H9 (cell line): ENCODE results near the gene ZNF260. TPM values are rescaled to one million over a fixed set of nuclear protein-coding genes. Genes with fewer than 3 reads are reported as not detected.

ENCODE experiments used
- DNase-seq: peaks from one replicate; pipeline ENCODE4 v3.0.0-alpha.2; 2017
- H2AFZ ChIP-seq: one replicate; pipeline ENCODE4 v1.6.1; 2013; ENCODE audit warnings: mild to moderate bottlenecking, low read length, control low read depth, moderate library complexity
- H2AK5ac ChIP-seq: 2 replicates; pipeline ENCODE4 v1.6.1; 2013; ENCODE audit warnings: low read length, control low read depth, mixed read lengths; ENCODE audit not compliant: insufficient read length
- H2BK120ac ChIP-seq: one replicate; pipeline ENCODE4 v1.6.1; 2013; ENCODE audit warnings: low read depth, mild to moderate bottlenecking, low read length, control low read depth, inconsistent platforms; ENCODE audit not compliant: poor library complexity, severe bottlenecking
- H2BK12ac ChIP-seq: 2 replicates; pipeline ENCODE4 v1.6.1; 2013; ENCODE audit warnings: low read length, control low read depth, mixed read lengths, low read depth; ENCODE audit not compliant: insufficient read length
- H2BK15ac ChIP-seq: 2 replicates; pipeline ENCODE4 v1.6.1; 2013; ENCODE audit warnings: low read depth, low read length, control low read depth
- H2BK20ac ChIP-seq: one replicate; pipeline ENCODE4 v1.6.1; 2013; ENCODE audit warnings: low read depth, mild to moderate bottlenecking, low read length, control low read depth, inconsistent platforms; ENCODE audit not compliant: poor library complexity, severe bottlenecking
- H2BK5ac ChIP-seq: 2 replicates; pipeline ENCODE4 v1.6.1; 2013; ENCODE audit warnings: low read length, control low read depth, mixed read lengths; ENCODE audit not compliant: insufficient read length
- H3K14ac ChIP-seq: 2 replicates; pipeline ENCODE4 v1.6.1; 2013; ENCODE audit warnings: low read length, control low read depth; ENCODE audit not compliant: insufficient read depth
- H3K18ac ChIP-seq: 2 replicates; pipeline ENCODE4 v1.6.1; 2013; ENCODE audit warnings: low read depth, mild to moderate bottlenecking, mixed read lengths, low read length, control low read depth; ENCODE audit not compliant: insufficient read length
- H3K23ac ChIP-seq: 2 replicates; pipeline ENCODE4 v1.6.1; 2013; ENCODE audit warnings: low read length, control low read depth, mixed read lengths, low read depth; ENCODE audit not compliant: insufficient read length
- H3K23me2 ChIP-seq: 2 replicates; pipeline ENCODE4 v1.6.1; 2013; ENCODE audit warnings: low read depth, mild to moderate bottlenecking, mixed read lengths, low read length, control low read depth; ENCODE audit not compliant: insufficient read length, poor library complexity, severe bottlenecking
- H3K27ac ChIP-seq: 2 replicates; pipeline ENCODE4 v1.5.1; 2013; ENCODE audit warnings: low read length, control low read depth, mixed read lengths, low read depth; ENCODE audit not compliant: insufficient read length
- H3K27me3 ChIP-seq: 2 replicates; pipeline ENCODE4 v1.6.1; 2013; ENCODE audit warnings: low read length, control low read depth, inconsistent platforms; ENCODE audit not compliant: insufficient read depth
- H3K4ac ChIP-seq: 2 replicates; pipeline ENCODE4 v1.6.1; 2013; ENCODE audit warnings: low read depth, mild to moderate bottlenecking, control low read depth, inconsistent platforms, low read length, moderate library complexity
- H3K4me1 ChIP-seq: 2 replicates; pipeline ENCODE4 v1.6.1; 2013; ENCODE audit warnings: low read length, control low read depth, inconsistent platforms; ENCODE audit not compliant: insufficient read depth
- H3K4me2 ChIP-seq: 2 replicates; pipeline ENCODE4 v1.6.1; 2013; ENCODE audit warnings: low read length, control low read depth, mixed read lengths; ENCODE audit not compliant: insufficient read length, insufficient read depth
- H3K56ac ChIP-seq: 2 replicates; pipeline ENCODE4 v1.6.1; 2013; ENCODE audit warnings: low read depth, mild to moderate bottlenecking, mixed read lengths, low read length, control low read depth; ENCODE audit not compliant: insufficient read length
- H3K79me1 ChIP-seq: 2 replicates; pipeline ENCODE4 v1.6.1; 2013; ENCODE audit warnings: low read depth, mild to moderate bottlenecking, moderate library complexity, low read length, control low read depth, inconsistent platforms; ENCODE audit not compliant: insufficient read depth, poor library complexity, severe bottlenecking
- H3K79me2 ChIP-seq: 2 replicates; pipeline ENCODE4 v1.6.1; 2013; ENCODE audit warnings: low read length, control low read depth, inconsistent platforms; ENCODE audit not compliant: insufficient read depth
- H3K9ac ChIP-seq: 2 replicates; pipeline ENCODE4 v1.6.1; 2013; ENCODE audit warnings: low read length, control low read depth, mixed read lengths; ENCODE audit not compliant: insufficient read length; ENCODE audit errors: extremely low read depth
- H3K9me3 ChIP-seq: one replicate; pipeline ENCODE4 v1.6.1; 2013; ENCODE audit warnings: low read depth, low read length, inconsistent platforms; ENCODE audit not compliant: control insufficient read depth
- H3T11ph ChIP-seq: one replicate; pipeline ENCODE4 v1.6.1; 2013; ENCODE audit warnings: mild to moderate bottlenecking, low read length, control low read depth, inconsistent platforms
- H4K20me1 ChIP-seq: one replicate; pipeline ENCODE4 v1.6.1; 2013; ENCODE audit not compliant: control insufficient read depth, insufficient read length, insufficient read depth
- H4K5ac ChIP-seq: 2 replicates; pipeline ENCODE4 v1.6.1; 2013; ENCODE audit warnings: low read depth, mild to moderate bottlenecking, mixed read lengths, low read length, control low read depth; ENCODE audit not compliant: insufficient read length
- H4K8ac ChIP-seq: replicated peaks from 2 replicates; pipeline ENCODE4 v1.6.1; 2013; ENCODE audit warnings: low read length, control low read depth, mixed read lengths, low read depth; ENCODE audit not compliant: insufficient read length
- H4K91ac ChIP-seq: 2 replicates; pipeline ENCODE4 v1.6.1; 2013; ENCODE audit warnings: low read depth, mild to moderate bottlenecking, moderate library complexity, mixed read lengths, low read length, control low read depth; ENCODE audit not compliant: insufficient read length
- H3K27ac Mint-ChIP-seq, 3 experiments: 2 replicates in 2 of 3; 3 replicates in 1 of 3; pipeline ENCODE4 v1.8.0; 2020 to 2021; ENCODE audit warnings: mixed read lengths in 3 of 3, mild to moderate bottlenecking in 1 of 3, moderate library complexity in 1 of 3
- H3K27me3 Mint-ChIP-seq: 2 replicates; pipeline ENCODE4 v1.8.0; 2021; ENCODE audit warnings: low read depth, mild to moderate bottlenecking, moderate library complexity, mixed read lengths
- H3K36me3 Mint-ChIP-seq, 3 experiments: 2 replicates in 2 of 3; 3 replicates in 1 of 3; pipeline ENCODE4 v1.8.0; 2020 to 2021; ENCODE audit warnings: low read depth in 3 of 3, mixed read lengths in 3 of 3; ENCODE audit not compliant: insufficient read depth in 1 of 3
- H3K4me1 Mint-ChIP-seq, 2 experiments: 2 replicates each; pipeline ENCODE4 v1.8.0; 2020; ENCODE audit warnings: mixed read lengths in 2 of 2
- H3K4me3 Mint-ChIP-seq, 2 experiments: 2 replicates in 1 of 2; 3 replicates in 1 of 2; pipeline ENCODE4 v1.8.0; 2020 to 2021; ENCODE audit warnings: mild to moderate bottlenecking in 2 of 2, mixed read lengths in 2 of 2, moderate library complexity in 1 of 2
- H3K9me3 Mint-ChIP-seq, 2 experiments: 2 replicates in 1 of 2; 3 replicates in 1 of 2; pipeline ENCODE4 v1.8.0; 2020; ENCODE audit warnings: mild to moderate bottlenecking in 2 of 2, mixed read lengths in 2 of 2, moderate library complexity in 1 of 2
- WGBS: extraction: QIAGEN DNeasy Blood & Tissue Kit; methylation state at CpG from one replicate; pipeline ENCODE4 v1.1.7; 2013; ENCODE audit warnings: missing lambda C conversion rate, low lambda C conversion rate, mixed read lengths; ENCODE audit not compliant: insufficient read length; ENCODE audit errors: extremely low coverage; 5-methylcytosine and 5-hydroxymethylcytosine counted together
- total RNA-seq: library from RNA; stranded (reverse); gene quantifications from 2 replicates; pipeline ENCODE4 v1.2.1, GENCODE V29; 2021
- TF ChIP-seq, protein P1 (sequence below): fragments of 200-600 bp; sonication (generic); conservative IDR thresholded peaks from 3 replicates; pipeline ENCODE4 v1.8.0; 2021; ENCODE audit warnings: antibody characterized with exemption, mild to moderate bottlenecking

ZNF260 gene
- total RNA-seq, 1 experiment from 2014 or later: 22.5 TPM

DNA sequence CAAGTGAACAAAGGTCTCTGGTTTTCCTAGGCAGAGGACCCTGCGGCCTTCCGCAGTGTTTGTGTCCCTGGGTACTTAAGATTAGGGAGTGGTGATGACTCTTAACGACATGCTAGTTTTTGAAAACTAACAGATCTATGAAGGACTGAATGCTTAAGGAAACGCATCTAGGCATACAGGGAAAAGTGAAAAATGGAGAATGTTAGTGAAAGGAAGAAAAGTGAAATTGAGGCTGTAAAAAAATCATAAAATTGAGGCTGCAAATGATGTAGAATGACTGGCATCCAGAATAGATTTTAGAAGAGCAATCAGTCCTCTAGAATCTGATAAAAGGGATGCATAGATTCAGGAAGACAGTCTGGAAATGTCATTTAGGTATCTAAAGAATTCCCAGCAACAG, 3.5 kb downstream of the ZNF260 start:
- no peak for DNase-seq

More for the DNA sequence above, 3.5 kb downstream of the ZNF260 start:
- Histone ChIP-seq H3K4me1 (0 out of 2 replicates have a peak, but pooled peaks cover 3% of the 10 kb centered on the region), H4K8ac (no peak overlapping the region), H3K27me3 (no peaks in the 10 kb centered on the region), H2BK20ac (no peak overlapping the region), H2AK5ac (no peak overlapping the region), H2BK15ac (no peak overlapping the region), H3K23me2 (peaks cover 7% of the 10 kb centered on the region), H3K23ac (no peak overlapping the region), H2AFZ (no peak overlapping the region), H3K4ac (no peak overlapping the region), H3K56ac (no peak overlapping the region), H2BK5ac (no peak overlapping the region), H3K18ac (no peak overlapping the region), H3K14ac (no peak overlapping the region), H3K27ac (no peak overlapping the region), H2BK12ac (no peak overlapping the region), H4K20me1 (no peaks in the 10 kb centered on the region), H3K9ac (no peak overlapping the region), H3K9me3 (peaks cover 5% of the 10 kb centered on the region), H2BK120ac (no peak overlapping the region), H4K5ac (no peak overlapping the region), H3K79me2 (peaks cover 10% of the 10 kb centered on the region), H3K4me2 (no peak overlapping the region), H3K79me1 (no peaks in the 10 kb centered on the region), H3T11ph (no peak overlapping the region), H4K91ac (no peak overlapping the region)
- Mint-ChIP-seq H3K9me3 (peaks cover 32 to 66% of the 10 kb centered on the region in 2 experiments), H3K36me3 (peaks cover 55 to 72% (median 62%) of the 10 kb centered on the region in 3 experiments), H3K27me3 (no peaks in the 10 kb centered on the region), H3K27ac (no peak overlapping the region; a peak in 1 of 7 replicates), H3K4me1 (peaks cover 14% of the 10 kb centered on the region in 2 experiments), H3K4me3 (peak overlapping the region in 1 of 2 experiments; percentile 17; a peak in 1 of 5 replicates)
- no CpG with 5 or more reads among the region's 4 CpGs for WGBS
- TF ChIP-seq, protein P1, sequence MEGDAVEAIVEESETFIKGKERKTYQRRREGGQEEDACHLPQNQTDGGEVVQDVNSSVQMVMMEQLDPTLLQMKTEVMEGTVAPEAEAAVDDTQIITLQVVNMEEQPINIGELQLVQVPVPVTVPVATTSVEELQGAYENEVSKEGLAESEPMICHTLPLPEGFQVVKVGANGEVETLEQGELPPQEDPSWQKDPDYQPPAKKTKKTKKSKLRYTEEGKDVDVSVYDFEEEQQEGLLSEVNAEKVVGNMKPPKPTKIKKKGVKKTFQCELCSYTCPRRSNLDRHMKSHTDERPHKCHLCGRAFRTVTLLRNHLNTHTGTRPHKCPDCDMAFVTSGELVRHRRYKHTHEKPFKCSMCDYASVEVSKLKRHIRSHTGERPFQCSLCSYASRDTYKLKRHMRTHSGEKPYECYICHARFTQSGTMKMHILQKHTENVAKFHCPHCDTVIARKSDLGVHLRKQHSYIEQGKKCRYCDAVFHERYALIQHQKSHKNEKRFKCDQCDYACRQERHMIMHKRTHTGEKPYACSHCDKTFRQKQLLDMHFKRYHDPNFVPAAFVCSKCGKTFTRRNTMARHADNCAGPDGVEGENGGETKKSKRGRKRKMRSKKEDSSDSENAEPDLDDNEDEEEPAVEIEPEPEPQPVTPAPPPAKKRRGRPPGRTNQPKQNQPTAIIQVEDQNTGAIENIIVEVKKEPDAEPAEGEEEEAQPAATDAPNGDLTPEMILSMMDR: no peak
